SK-N-MC (cell line): ENCODE results near the gene MBNL2.

ENCODE experiments used
- EZH2 ChIP-seq: fragments of 200-600 bp; sonication (generic); IDR thresholded peaks from one replicate; pipeline ENCODE4 v1.6.1; 2017; ENCODE audit warnings: antibody characterized with exemption
- FOXP2 ChIP-seq: optimal IDR thresholded peaks from 2 replicates; pipeline ENCODE3; 2011; ENCODE audit warnings: mild to moderate bottlenecking, moderate library complexity; ENCODE audit not compliant: insufficient read depth; ENCODE audit errors: extremely low read length, control extremely low read depth
- POLR2AphosphoS5 ChIP-seq: IDR thresholded peaks from 2 replicates; pipeline ENCODE4 v1.6.1; 2012; ENCODE audit warnings: mild to moderate bottlenecking, low read depth, low read length, borderline replicate concordance

DNA sequence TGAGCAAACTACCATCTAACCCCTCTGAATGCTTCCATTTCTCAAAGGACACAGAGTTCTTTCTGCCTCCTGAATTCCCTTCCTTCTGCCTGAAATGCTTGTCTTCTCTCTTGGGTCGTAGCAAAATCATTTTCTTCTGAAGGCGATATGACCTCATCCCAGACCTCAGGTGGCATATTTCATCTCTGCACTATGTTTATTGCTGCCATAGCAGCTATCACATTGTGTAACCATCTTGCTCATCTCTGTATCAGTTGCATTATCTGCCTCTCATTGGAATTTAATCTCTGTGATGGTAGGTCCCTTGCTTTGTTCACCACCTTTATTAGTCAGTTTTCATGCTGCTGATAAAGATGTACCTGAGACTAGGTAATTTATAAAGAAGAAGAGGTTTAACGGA is 179.3 kb downstream of the MBNL2 start:
- TF ChIP-seq EZH2 (no peak), POLR2AphosphoS5 (no peak), FOXP2 (no peak)
